ENCODE results near the gene KPNA5.
"Not testable (repeated sequence)": the region's sequence is repeated elsewhere in the genome, so short reads cannot be mapped to it uniquely, and the experiment has no call there.

DNA sequence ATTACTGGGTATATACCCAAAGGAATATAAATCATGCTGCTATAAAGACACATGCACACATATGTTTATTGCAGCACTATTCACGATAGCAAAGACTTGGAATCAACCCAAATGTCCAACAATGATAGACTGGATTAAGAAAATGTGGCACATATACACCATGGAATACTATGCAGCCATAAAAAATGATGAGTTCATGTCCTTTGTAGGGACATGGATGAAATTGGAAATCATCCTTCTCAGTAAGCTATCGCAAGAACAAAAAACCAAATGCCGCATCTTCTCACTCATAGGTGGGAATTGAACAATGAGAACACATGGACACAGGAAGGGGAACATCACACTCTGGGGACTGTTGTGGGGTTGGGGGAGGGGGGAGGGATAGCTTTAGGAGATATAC is 59.5 kb downstream of the KPNA5 start:
- TF ChIP-seq CTCF (IDR thresholded peaks at IDR 0.05; ENCODE audit: borderline replicate concordance, extremely low read depth, low read length, poor library complexity, severe bottlenecking); EZH2 (IDR thresholded peaks at IDR 0.05; ENCODE audit: borderline replicate concordance, low read depth, low read length, severe bottlenecking): not testable (repeated sequence)
